ENCODE results near the gene ZC2HC1C. TPM values are rescaled to one million over a fixed set of nuclear protein-coding genes. Genes with fewer than 3 reads are reported as not detected.

Gene ZC2HC1C
- total RNA-seq, 1 experiment from 2014 or later, result 1.4 TPM

DNA sequence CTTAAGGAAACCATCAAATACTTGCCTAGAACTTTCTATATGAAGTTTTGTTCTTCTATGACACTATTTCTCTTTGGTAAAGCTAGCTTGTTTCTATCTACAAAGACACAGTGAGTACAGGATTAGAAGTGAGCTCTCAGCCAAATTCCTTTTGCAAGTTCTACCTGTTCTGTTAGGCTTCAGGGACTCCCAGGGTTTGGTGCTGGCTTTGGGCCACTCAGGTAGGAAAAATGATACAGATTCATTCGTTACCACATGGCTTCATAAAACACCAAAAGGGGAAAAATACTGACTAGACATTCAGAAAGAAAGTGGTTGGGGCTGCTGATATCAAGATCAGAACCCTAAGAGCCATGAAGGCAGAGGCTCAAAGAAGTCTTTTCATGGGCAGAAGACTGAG lies 13.8 kb downstream of the ZC2HC1C start:
- Histone ChIP-seq H3K4me2 (ENCODE audit: insufficient read depth, insufficient read length, low read length) (no peak overlapping the region), H3K23me2 (ENCODE audit: insufficient read length, low read depth, low read length, poor library complexity, severe bottlenecking) (no peaks in the 10 kb centered on the region), H3K79me2 (ENCODE audit: insufficient read depth, low read length) (no peaks in the 10 kb centered on the region), H3K14ac (ENCODE audit: insufficient read depth, low read length) (no peak overlapping the region), H3T11ph (ENCODE audit: low read length) (no peak overlapping the region), H3K4ac (ENCODE audit: low read depth, low read length) (no peak overlapping the region), H3K79me1 (ENCODE audit: insufficient read depth, low read depth, low read length, poor library complexity, severe bottlenecking) (no peaks in the 10 kb centered on the region), H4K5ac (ENCODE audit: insufficient read length, low read depth, low read length) (no peak overlapping the region), H2BK12ac (ENCODE audit: insufficient read length, low read depth, low read length) (no peak overlapping the region), H2BK20ac (ENCODE audit: low read depth, low read length, poor library complexity, severe bottlenecking) (no peak overlapping the region), H2BK15ac (ENCODE audit: low read depth, low read length) (no peak overlapping the region), H3K23ac (ENCODE audit: insufficient read length, low read depth, low read length) (no peak overlapping the region), H3K27ac (ENCODE audit: insufficient read length, low read depth, low read length) (no peak overlapping the region), H3K9me3 (ENCODE audit: control insufficient read depth, low read depth, low read length) (no peaks in the 10 kb centered on the region), H2BK120ac (ENCODE audit: low read depth, low read length, poor library complexity, severe bottlenecking) (no peak overlapping the region), H3K9ac (ENCODE audit: extremely low read depth, insufficient read length, low read length) (no peak overlapping the region), H3K4me1 (ENCODE audit: insufficient read depth, low read length) (no peaks in the 10 kb centered on the region), H3K56ac (ENCODE audit: insufficient read length, low read depth, low read length) (no peak overlapping the region), H4K91ac (ENCODE audit: insufficient read length, low read depth, low read length) (no peak overlapping the region), H4K20me1 (ENCODE audit: control insufficient read depth, insufficient read depth, insufficient read length) (no peaks in the 10 kb centered on the region), H4K8ac (replicated peaks; ENCODE audit: insufficient read length, low read depth, low read length) (no peak overlapping the region), H2BK5ac (ENCODE audit: insufficient read length, low read length) (no peak overlapping the region), H2AFZ (ENCODE audit: low read length) (no peak overlapping the region), H3K27me3 (ENCODE audit: insufficient read depth, low read length) (no peaks in the 10 kb centered on the region), H2AK5ac (ENCODE audit: insufficient read length, low read length) (no peak overlapping the region), H3K18ac (ENCODE audit: insufficient read length, low read depth, low read length) (no peak overlapping the region)
- no peak for DNase-seq
- no CpG with 5 or more reads among the region's 1 CpG for WGBS (ENCODE audit: extremely low coverage, insufficient read length, low lambda C conversion rate)
- TF ChIP-seq, protein P1, sequence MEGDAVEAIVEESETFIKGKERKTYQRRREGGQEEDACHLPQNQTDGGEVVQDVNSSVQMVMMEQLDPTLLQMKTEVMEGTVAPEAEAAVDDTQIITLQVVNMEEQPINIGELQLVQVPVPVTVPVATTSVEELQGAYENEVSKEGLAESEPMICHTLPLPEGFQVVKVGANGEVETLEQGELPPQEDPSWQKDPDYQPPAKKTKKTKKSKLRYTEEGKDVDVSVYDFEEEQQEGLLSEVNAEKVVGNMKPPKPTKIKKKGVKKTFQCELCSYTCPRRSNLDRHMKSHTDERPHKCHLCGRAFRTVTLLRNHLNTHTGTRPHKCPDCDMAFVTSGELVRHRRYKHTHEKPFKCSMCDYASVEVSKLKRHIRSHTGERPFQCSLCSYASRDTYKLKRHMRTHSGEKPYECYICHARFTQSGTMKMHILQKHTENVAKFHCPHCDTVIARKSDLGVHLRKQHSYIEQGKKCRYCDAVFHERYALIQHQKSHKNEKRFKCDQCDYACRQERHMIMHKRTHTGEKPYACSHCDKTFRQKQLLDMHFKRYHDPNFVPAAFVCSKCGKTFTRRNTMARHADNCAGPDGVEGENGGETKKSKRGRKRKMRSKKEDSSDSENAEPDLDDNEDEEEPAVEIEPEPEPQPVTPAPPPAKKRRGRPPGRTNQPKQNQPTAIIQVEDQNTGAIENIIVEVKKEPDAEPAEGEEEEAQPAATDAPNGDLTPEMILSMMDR (conservative IDR thresholded peaks at IDR 0.05), result no peak
- H3K4me1 Mint-ChIP-seq, result no peaks in the 10 kb centered on the region
- peaks cover 9 to 59% (median 44%) of the 10 kb centered on the region in 3 experiments; a peak in 6 of 7 replicates for H3K36me3 Mint-ChIP-seq (ENCODE audit: insufficient read depth in 1 of 3, low read depth in 3 of 3)
- no peaks in the 10 kb centered on the region for H3K27me3 Mint-ChIP-seq (ENCODE audit: low read depth)
- no peaks in the 10 kb centered on the region for H3K9me3 Mint-ChIP-seq
- no peak overlapping the region for H3K27ac Mint-ChIP-seq
- H3K4me3 Mint-ChIP-seq, result no peak overlapping the region
